ENCODE results near the gene ADAMTS9.

The ADAMTS9 gene

GRCh38 chr3:64656544-64656943 is 31.3 kb downstream of the ADAMTS9 start:
- Histone ChIP-seq H3K4me1 (no peaks in the 10 kb centered on the region), H3K36me3 (ENCODE audit: control insufficient read depth, insufficient read depth, low read length) (no peaks in the 10 kb centered on the region), H2AFZ (no peak overlapping the region), H3K4me3 (ENCODE audit: low read depth, low read length) (no peak overlapping the region), H3K79me2 (no peaks in the 10 kb centered on the region), H3K9me3 (ENCODE audit: control insufficient read depth, low read length) (no peaks in the 10 kb centered on the region), H3K9ac (no peak overlapping the region), H3K27ac (no peak overlapping the region), H3K27me3 (ENCODE audit: control insufficient read depth, insufficient read depth, low read length) (no peaks in the 10 kb centered on the region), H3K4me2 (ENCODE audit: low read length) (no peak overlapping the region)
- no peak for TF ChIP-seq CTCF (IDR thresholded peaks at IDR 0.05)

GRCh38 chr3:64655160-64655559 is 32.6 kb downstream of the ADAMTS9 start:
- TF ChIP-seq CTCF (IDR thresholded peaks at IDR 0.05): no peak
- Histone ChIP-seq H3K4me2 (ENCODE audit: low read length) (no peak overlapping the region), H3K79me2 (no peaks in the 10 kb centered on the region), H3K36me3 (ENCODE audit: control insufficient read depth, insufficient read depth, low read length) (no peaks in the 10 kb centered on the region), H3K4me3 (ENCODE audit: low read depth, low read length) (no peak overlapping the region), H3K27ac (no peak overlapping the region), H3K9ac (no peak overlapping the region), H3K4me1 (no peaks in the 10 kb centered on the region), H3K9me3 (ENCODE audit: control insufficient read depth, low read length) (no peaks in the 10 kb centered on the region), H3K27me3 (ENCODE audit: control insufficient read depth, insufficient read depth, low read length) (no peaks in the 10 kb centered on the region), H2AFZ (no peak overlapping the region)

GRCh38 chr3:64654013-64654412 is 33.8 kb downstream of the ADAMTS9 start:
- H3K9me3 ChIP-seq (ENCODE audit: control insufficient read depth, low read length): no peaks in the 10 kb centered on the region
- H3K4me1 ChIP-seq: no peaks in the 10 kb centered on the region
- no peak overlapping the region for H3K4me2 ChIP-seq (ENCODE audit: low read length)
- H3K36me3 ChIP-seq (ENCODE audit: control insufficient read depth, insufficient read depth, low read length): no peaks in the 10 kb centered on the region
- no peaks in the 10 kb centered on the region for H3K79me2 ChIP-seq
- TF ChIP-seq CTCF (IDR thresholded peaks at IDR 0.05): no peak
- H3K27me3 ChIP-seq (ENCODE audit: control insufficient read depth, insufficient read depth, low read length): no peaks in the 10 kb centered on the region
- no peak overlapping the region for H3K4me3 ChIP-seq (ENCODE audit: low read depth, low read length)
- H3K9ac ChIP-seq: no peak overlapping the region
- no peak overlapping the region for H2AFZ ChIP-seq
- no peak overlapping the region for H3K27ac ChIP-seq

GRCh38 chr3:64653101-64653500 is 34.7 kb downstream of the ADAMTS9 start:
- Histone ChIP-seq H3K9me3 (ENCODE audit: control insufficient read depth, low read length) (no peaks in the 10 kb centered on the region), H3K4me2 (ENCODE audit: low read length) (no peak overlapping the region), H2AFZ (no peak overlapping the region), H3K27ac (no peak overlapping the region), H3K27me3 (ENCODE audit: control insufficient read depth, insufficient read depth, low read length) (no peaks in the 10 kb centered on the region), H3K9ac (no peak overlapping the region), H3K4me1 (no peaks in the 10 kb centered on the region), H3K79me2 (no peaks in the 10 kb centered on the region), H3K4me3 (ENCODE audit: low read depth, low read length) (no peak overlapping the region), H3K36me3 (ENCODE audit: control insufficient read depth, insufficient read depth, low read length) (no peaks in the 10 kb centered on the region)
- TF ChIP-seq CTCF (IDR thresholded peaks at IDR 0.05): no peak

GRCh38 chr3:64651741-64652241 is 36.0 kb downstream of the ADAMTS9 start:
- H2AFZ ChIP-seq: no peak overlapping the region
- H3K4me1 ChIP-seq: no peaks in the 10 kb centered on the region
- no peak for TF ChIP-seq CTCF (IDR thresholded peaks at IDR 0.05)
- no peak overlapping the region for H3K27ac ChIP-seq
- H3K36me3 ChIP-seq (ENCODE audit: control insufficient read depth, insufficient read depth, low read length): no peaks in the 10 kb centered on the region
- no peak overlapping the region for H3K9ac ChIP-seq
- H3K79me2 ChIP-seq: no peaks in the 10 kb centered on the region
- H3K9me3 ChIP-seq (ENCODE audit: control insufficient read depth, low read length): no peaks in the 10 kb centered on the region
- no peak overlapping the region for H3K4me3 ChIP-seq (ENCODE audit: low read depth, low read length)
- no peak overlapping the region for H3K4me2 ChIP-seq (ENCODE audit: low read length)
- H3K27me3 ChIP-seq (ENCODE audit: control insufficient read depth, insufficient read depth, low read length): no peaks in the 10 kb centered on the region

All from parathyroid adenoma (tissue), 2 donors.